Lung (tissue), 12 donors: ENCODE results near the gene IGFBP1. TPM values are rescaled to one million over a fixed set of nuclear protein-coding genes. Genes with fewer than 3 reads are reported as not detected.
A peak's percentile ranks its signal among the peaks of the same experiment; 100 is the strongest.

Experiments
- ATAC-seq: fragments of 200-7000 bp; cut with Tn5 transposase; one replicate; pipeline ENCODE4 v1.9.1; 2020; ENCODE audit warnings: moderate number of reproducible peaks; ENCODE audit not compliant: insufficient read depth, low FRiP score
- DNase-seq, 3 donors: peaks; one replicate each; pipeline ENCODE4 v3.0.0-alpha.2; 2013 to 2017
- H3K27ac ChIP-seq, 2 donors: one replicate each; pipeline ENCODE4 v1.5.1; 2013; ENCODE audit warnings: mild to moderate bottlenecking in 2 of 2, moderate library complexity in 2 of 2, control low read depth in 1 of 2, inconsistent platforms in 1 of 2, low read depth in 1 of 2, low read length in 1 of 2
- H3K27me3 ChIP-seq, 3 donors: one replicate each; pipeline ENCODE4 v1.5.1; 2013; ENCODE audit warnings: low read length in 2 of 3; ENCODE audit not compliant: control insufficient read depth in 3 of 3, insufficient read depth in 3 of 3
- H3K36me3 ChIP-seq, 4 donors: one replicate each; pipeline ENCODE4 v1.5.1; 2013; ENCODE audit warnings: low read length in 4 of 4, mild to moderate bottlenecking in 1 of 4, moderate library complexity in 1 of 4; ENCODE audit not compliant: control insufficient read depth in 4 of 4, insufficient read depth in 4 of 4
- H3K4me1 ChIP-seq, 5 donors: one replicate each; pipeline ENCODE4 v1.5.1; 2013; ENCODE audit warnings: low read length in 5 of 5, mild to moderate bottlenecking in 2 of 5, moderate library complexity in 1 of 5; ENCODE audit not compliant: control insufficient read depth in 5 of 5, insufficient read depth in 5 of 5
- H3K4me3 ChIP-seq: one replicate; pipeline ENCODE4 v1.5.1; 2013; ENCODE audit warnings: mild to moderate bottlenecking, control low read depth, moderate library complexity
- H3K9ac ChIP-seq, 2 donors: one replicate each; pipeline ENCODE4 v1.5.1; 2013; ENCODE audit warnings: low read length in 2 of 2, control low read depth in 1 of 2; ENCODE audit not compliant: insufficient read depth in 1 of 2
- H3K9me3 ChIP-seq, 4 donors: one replicate each; pipeline ENCODE4 v1.5.1; 2013; ENCODE audit warnings: low read length in 3 of 4, mild to moderate bottlenecking in 1 of 4, moderate library complexity in 1 of 4; ENCODE audit not compliant: control insufficient read depth in 4 of 4, insufficient read depth in 3 of 4
- CTCF ChIP-seq: IDR thresholded peaks from 2 replicates; pipeline ENCODE4 v1.5.1; 2012; ENCODE audit warnings: mild to moderate bottlenecking; ENCODE audit errors: control extremely low read depth, extremely low read depth
- WGBS, 2 donors: extraction: QIAGEN DNeasy Blood & Tissue Kit; methylation state at CpG; one replicate each; pipeline ENCODE4 v1.1.7; 2013; 5-methylcytosine and 5-hydroxymethylcytosine counted together
- polyA plus RNA-seq, 2 donors: library from polyadenylated mRNA; stranded (reverse); fragments of 200-250 nt; gene quantifications; one replicate each; pipeline ENCODE4 v1.2.1, GENCODE V29; 2013
- total RNA-seq, 2 donors: library from RNA; depleted of rRNA in 1 of 2; stranded (reverse); fragments of >200 nt in 1 of 2; gene quantifications; one replicate each; pipeline ENCODE4 v1.2.1, GENCODE V29; 2014 to 2021
- donor health status: control.
- donor health status: control.
- donor health status: Bipolar disorder and iron deficiency.
- donor health status: healthy.
- donor health status: DM: yes; HTN: yes; CAD: no.

IGFBP1 gene
- total and polyA plus RNA-seq, 4 donors = 0.06 TPM; not detected in 3

GRCh38 chr7:45890902-45891461, 2.7 kb downstream of the IGFBP1 start:
- ATAC-seq (no peak), DNase-seq (peak in 2 of 3 donors; percentile 72 to 73)
- Histone ChIP-seq H3K9me3 (peaks cover 0 to 3% (median 0%) of the 10 kb centered on the region in 4 donors), H3K36me3 (no peaks in the 10 kb centered on the region), H3K4me1 (peaks cover 0 to 12% (median 0%) of the 10 kb centered on the region in 5 donors), H3K27ac (no peak overlapping the region), H3K27me3 (peaks cover 7 to 27% (median 15%) of the 10 kb centered on the region in 3 donors), H3K4me3 (no peak overlapping the region), H3K9ac (no peak overlapping the region)
- peak; percentile 15 for TF ChIP-seq CTCF
- WGBS, 2 donors = 41 to 47% methylated on average over 6 of the region's 6 CpGs

DNA sequence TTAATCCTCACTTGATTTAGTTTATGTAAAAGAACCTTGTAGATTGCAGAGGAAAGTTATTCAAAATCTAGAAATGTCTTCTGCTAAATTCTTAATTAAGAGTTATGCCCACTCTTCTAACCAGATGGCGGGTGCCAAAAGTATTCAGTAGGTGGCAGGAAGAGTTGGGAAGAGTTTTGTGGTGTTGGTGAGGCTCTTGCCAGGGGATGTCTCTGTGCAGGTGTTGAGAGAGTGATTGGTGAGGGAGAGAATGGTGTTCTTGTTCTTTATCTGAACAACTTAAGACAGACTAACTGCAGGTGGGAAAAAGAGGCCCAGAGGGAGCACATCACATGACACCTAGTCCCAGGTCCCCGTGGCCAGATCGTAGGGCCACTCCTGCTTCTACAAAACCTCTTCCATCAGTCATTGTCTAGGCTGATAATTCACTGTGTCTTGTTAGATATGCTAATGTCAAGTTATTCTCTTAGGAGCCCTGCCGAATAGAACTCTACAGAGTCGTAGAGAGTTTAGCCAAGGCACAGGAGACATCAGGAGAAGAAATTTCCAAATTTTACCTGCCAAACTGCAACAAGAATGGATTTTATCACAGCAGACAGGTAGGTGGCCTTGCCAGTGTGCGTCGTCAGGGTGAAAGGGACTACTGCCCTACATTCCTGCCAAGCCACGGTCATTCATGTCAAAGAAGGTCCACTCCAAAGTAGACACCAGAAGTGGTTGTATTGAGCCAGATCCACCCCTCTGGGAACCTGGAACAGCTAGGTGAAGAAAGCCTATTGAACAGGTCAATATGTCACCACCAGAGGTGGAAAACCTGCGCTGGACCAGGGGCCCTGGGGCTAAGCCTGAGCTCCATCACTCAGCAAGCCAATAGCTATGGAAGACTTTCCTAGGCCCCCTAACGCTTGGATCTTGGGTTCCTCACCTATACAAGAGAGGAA, 3.4 kb downstream of the IGFBP1 start:
- Histone ChIP-seq H3K4me1 (peaks cover 0 to 12% (median 0%) of the 10 kb centered on the region in 5 donors), H3K4me3 (no peak overlapping the region), H3K27ac (no peak overlapping the region), H3K27me3 (peaks cover 7 to 27% (median 15%) of the 10 kb centered on the region in 3 donors), H3K9me3 (peaks cover 0 to 3% (median 0%) of the 10 kb centered on the region in 4 donors), H3K36me3 (no peaks in the 10 kb centered on the region), H3K9ac (no peak overlapping the region)
- TF ChIP-seq CTCF = no peak
- ATAC-seq (no peak), DNase-seq (no peak)
- WGBS, 2 donors = 80 to 84% methylated on average over 10 of the region's 10 CpGs

DNA sequence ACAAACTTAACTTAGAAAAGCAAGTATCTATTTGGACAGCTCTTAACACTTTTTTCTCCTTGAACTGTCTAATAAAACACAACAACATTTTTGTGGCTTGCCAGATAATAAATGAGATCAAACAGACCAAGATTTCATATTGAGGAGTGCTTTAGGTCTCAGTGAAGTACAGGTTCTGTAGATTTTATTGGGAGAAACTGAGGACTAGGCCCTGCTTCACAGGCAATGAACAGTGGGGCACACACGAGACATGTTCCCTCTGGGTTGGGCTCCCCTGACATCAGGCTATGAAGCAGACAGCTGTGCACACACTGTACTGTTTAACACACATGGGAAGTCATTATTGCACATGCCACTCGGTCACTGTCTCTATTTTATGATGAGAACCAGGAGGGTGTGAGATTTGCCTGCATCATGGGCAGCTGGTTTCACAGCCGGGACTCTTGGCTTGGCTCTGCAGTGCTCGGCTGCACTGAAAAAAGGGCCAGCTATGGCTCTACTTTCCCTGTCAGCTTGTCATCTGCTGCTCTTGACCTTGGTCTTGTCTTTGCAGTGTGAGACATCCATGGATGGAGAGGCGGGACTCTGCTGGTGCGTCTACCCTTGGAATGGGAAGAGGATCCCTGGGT, 4.2 kb downstream of the IGFBP1 start:
- Histone ChIP-seq H3K9me3 (peaks cover 0 to 3% (median 0%) of the 10 kb centered on the region in 4 donors), H3K27ac (no peak overlapping the region), H3K36me3 (no peaks in the 10 kb centered on the region), H3K27me3 (peaks cover 7 to 20% (median 7%) of the 10 kb centered on the region in 3 donors), H3K9ac (no peak overlapping the region), H3K4me3 (no peak overlapping the region), H3K4me1 (peaks cover 0 to 12% (median 0%) of the 10 kb centered on the region in 5 donors)
- WGBS, 2 donors = 85 to 88% methylated on average over 6 of the region's 6 CpGs
- DNase-seq (no peak), ATAC-seq (no peak)
- TF ChIP-seq CTCF = no peak
